Germinal center (tissue), 1 donor: ENCODE results near the gene GADL1.

Experiments
- DNase-seq: peaks from one replicate; pipeline ENCODE4 v3.0.0; 2012; ENCODE audit warnings: mixed read lengths, low spot score

Gene GADL1

GRCh38 chr3:30875505-30875904, 19.0 kb downstream of the GADL1 start:
- DNase-seq: no peak

GRCh38 chr3:30873671-30874070, 20.8 kb downstream of the GADL1 start:
- no peak for DNase-seq

GRCh38 chr3:30872879-30873278, 21.6 kb downstream of the GADL1 start:
- no peak for DNase-seq

- no peak for DNase-seq
Observed at GRCh38 chr3:30871720-30872119, 22.7 kb downstream of the GADL1 start.

- no peak for DNase-seq
Observed at GRCh38 chr3:30864836-30865235, 29.6 kb downstream of the GADL1 start.

- no peak for DNase-seq
Observed at GRCh38 chr3:30864132-30864531, 30.3 kb downstream of the GADL1 start.

- DNase-seq: no peak
Observed at GRCh38 chr3:30862004-30862403, 32.5 kb downstream of the GADL1 start.

GRCh38 chr3:30858894-30859389, 35.5 kb downstream of the GADL1 start:
- DNase-seq: no peak

- no peak for DNase-seq
Observed at GRCh38 chr3:30855400-30856292, 38.8 kb downstream of the GADL1 start.

- no peak for DNase-seq
Observed at GRCh38 chr3:30852833-30853232, 41.6 kb downstream of the GADL1 start.

- DNase-seq: no peak
Observed at GRCh38 chr3:30848087-30848779, 46.2 kb downstream of the GADL1 start.

GRCh38 chr3:30847592-30847991, 46.9 kb downstream of the GADL1 start:
- no peak for DNase-seq

GRCh38 chr3:30845606-30846005, 48.9 kb downstream of the GADL1 start:
- no peak for DNase-seq

GRCh38 chr3:30843877-30844276, 50.6 kb downstream of the GADL1 start:
- no peak for DNase-seq

- no peak for DNase-seq
Observed at GRCh38 chr3:30836141-30836540, 58.3 kb downstream of the GADL1 start.

GRCh38 chr3:30835667-30836066, 58.8 kb downstream of the GADL1 start:
- no peak for DNase-seq

- DNase-seq: no peak
Observed at GRCh38 chr3:30832961-30833575, 61.4 kb downstream of the GADL1 start.

- DNase-seq: no peak
Observed at GRCh38 chr3:30827080-30827479, 67.4 kb downstream of the GADL1 start.

- DNase-seq: no peak
Observed at GRCh38 chr3:30826531-30826942, 67.9 kb downstream of the GADL1 start.

- no peak for DNase-seq
Observed at GRCh38 chr3:30819067-30819798, 75.2 kb downstream of the GADL1 start.

- no peak for DNase-seq
Observed at GRCh38 chr3:30813734-30814133, 80.7 kb downstream of the GADL1 start.
